ENCODE results near the gene PTPRK. TPM values are rescaled to one million over a fixed set of nuclear protein-coding genes. Genes with fewer than 3 reads are reported as not detected.

PTPRK gene
- total and polyA plus RNA-seq, 7 donors, result 6.0 to 51.3 (median 46.7) TPM

- intact Hi-C loops (cut with DNase I), result no loop called here
- WGBS, 2 donors, result 30 to 52% methylated on average over 2 of the region's 2 CpGs
Measured at GRCh38 chr6:128370072-128370471, 150.3 kb downstream of the PTPRK start.

GRCh38 chr6:128368213-128368944, 152.0 kb downstream of the PTPRK start:
- no peak for DNase-seq
- H3K27ac ChIP-seq, result peak overlapping the region in 2 of 4 donors; percentile 2 to 15
- H3K4me1 ChIP-seq, result peaks cover 0 to 53% (median 29%) of the 10 kb centered on the region in 4 donors
- H3K9me3 ChIP-seq, result no peaks in the 10 kb centered on the region
- 9 to 68% methylated on average over 3 of the region's 3 CpGs for WGBS, 2 donors
- TF ChIP-seq CTCF (IDR thresholded peaks at IDR 0.05) (no peak), EP300 (IDR thresholded peaks at IDR 0.05) (no peak), POLR2AphosphoS5 (IDR thresholded peaks at IDR 0.05) (no peak), POLR2A (IDR thresholded peaks at IDR 0.05) (no peak)
- intact Hi-C loops (cut with DNase I), result no loop called here
- no peaks in the 10 kb centered on the region for H3K36me3 ChIP-seq
- H3K27me3 ChIP-seq, result no peaks in the 10 kb centered on the region
- no peak overlapping the region for H3K4me3 ChIP-seq

More at GRCh38 chr6:128370072-128370471, 150.3 kb downstream of the PTPRK start:
- TF ChIP-seq POLR2AphosphoS5 (IDR thresholded peaks at IDR 0.05) (peak in 2 of 4 donors; percentile 37 to 46), POLR2A (IDR thresholded peaks at IDR 0.05) (no peak)
- Histone ChIP-seq H3K27ac (peak overlapping the region; percentile 11 to 50 (median 32)), H3K36me3 (no peaks in the 10 kb centered on the region), H3K4me1 (peaks cover 0 to 47% (median 29%) of the 10 kb centered on the region in 4 donors), H3K27me3 (no peaks in the 10 kb centered on the region), H3K9me3 (peaks cover 0 to under 1% (median 0%) of the 10 kb centered on the region in 4 donors), H3K4me3 (no peak overlapping the region)
- DNase-seq, result no peak

GRCh38 chr6:128367437-128367836, 153.0 kb downstream of the PTPRK start:
- H3K4me3 ChIP-seq, result no peak overlapping the region
- H3K27ac ChIP-seq, result no peak overlapping the region
- intact Hi-C loops (cut with DNase I), result no loop called here
- no peaks in the 10 kb centered on the region for H3K36me3 ChIP-seq
- H3K27me3 ChIP-seq, result no peaks in the 10 kb centered on the region
- DNase-seq, result no peak
- peaks cover 0 to 55% (median 29%) of the 10 kb centered on the region in 4 donors for H3K4me1 ChIP-seq
- TF ChIP-seq POLR2AphosphoS5 (IDR thresholded peaks at IDR 0.05) (no peak), POLR2A (IDR thresholded peaks at IDR 0.05) (no peak), CTCF (IDR thresholded peaks at IDR 0.05) (no peak), EP300 (IDR thresholded peaks at IDR 0.05) (no peak)
- WGBS, 2 donors, result 46 to 75% methylated on average over 4 of the region's 4 CpGs
- H3K9me3 ChIP-seq, result no peaks in the 10 kb centered on the region

GRCh38 chr6:128365520-128366160, 154.8 kb downstream of the PTPRK start:
- intact Hi-C loops (cut with DNase I), result no loop called here
- TF ChIP-seq POLR2AphosphoS5 (IDR thresholded peaks at IDR 0.05) (no peak), EP300 (IDR thresholded peaks at IDR 0.05) (no peak), POLR2A (IDR thresholded peaks at IDR 0.05) (no peak), CTCF (IDR thresholded peaks at IDR 0.05) (no peak)
- Histone ChIP-seq H3K27me3 (no peaks in the 10 kb centered on the region), H3K4me3 (no peak overlapping the region), H3K9me3 (no peaks in the 10 kb centered on the region), H3K36me3 (no peaks in the 10 kb centered on the region), H3K27ac (no peak overlapping the region), H3K4me1 (peaks cover 0 to 46% (median 27%) of the 10 kb centered on the region in 4 donors)
- no peak for DNase-seq
- WGBS, 2 donors, result 16 to 69% methylated on average over 3 of the region's 3 CpGs

GRCh38 chr6:128364766-128365519, 155.5 kb downstream of the PTPRK start:
- no peak for DNase-seq
- H3K9me3 ChIP-seq, result no peaks in the 10 kb centered on the region
- peaks cover 0 to 39% (median 21%) of the 10 kb centered on the region in 4 donors for H3K4me1 ChIP-seq
- H3K4me3 ChIP-seq, result no peak overlapping the region
- TF ChIP-seq EP300 (IDR thresholded peaks at IDR 0.05) (no peak), CTCF (IDR thresholded peaks at IDR 0.05) (no peak), POLR2AphosphoS5 (IDR thresholded peaks at IDR 0.05) (no peak), POLR2A (IDR thresholded peaks at IDR 0.05) (no peak)
- intact Hi-C loops (cut with DNase I), result no loop called here
- 10 to 55% methylated on average over 3 of the region's 3 CpGs for WGBS, 2 donors
- H3K36me3 ChIP-seq, result no peaks in the 10 kb centered on the region
- no peaks in the 10 kb centered on the region for H3K27me3 ChIP-seq
- no peak overlapping the region for H3K27ac ChIP-seq

All from sigmoid colon (tissue), 7 donors.